ENCODE data around the gene SLC10A7.

Gene SLC10A7

GRCh38 chr4:146207410-146207809 is 314.3 kb downstream of the SLC10A7 start:
- no peak for DNase-seq (ENCODE audit: low spot score)

Data from NAMALWA (cell line).